GM10266 (cell line): ENCODE measurements around the gene KIRREL3.

ENCODE experiments used
- DNase-seq: peaks from one replicate; pipeline ENCODE4 v3.0.0; 2012; ENCODE audit errors: extremely low spot score
- CTCF ChIP-seq: IDR thresholded peaks from 2 replicates; pipeline ENCODE4 v1.5.1; 2012; ENCODE audit warnings: mild to moderate bottlenecking, low read depth; ENCODE audit not compliant: control insufficient read depth, insufficient read depth; ENCODE audit errors: missing control alignments

The KIRREL3 gene

GRCh38 chr11:126824035-126824607 is 176.4 kb downstream of the KIRREL3 start:
- no peak for DNase-seq
- TF ChIP-seq CTCF = no peak

GRCh38 chr11:126823274-126823673 is 177.3 kb downstream of the KIRREL3 start:
- no peak for DNase-seq
- no peak for TF ChIP-seq CTCF

GRCh38 chr11:126821827-126822226 is 178.7 kb downstream of the KIRREL3 start:
- no peak for TF ChIP-seq CTCF
- DNase-seq = no peak

GRCh38 chr11:126819194-126819593 is 181.4 kb downstream of the KIRREL3 start:
- TF ChIP-seq CTCF = no peak
- DNase-seq = no peak

GRCh38 chr11:126817523-126818450 is 182.8 kb downstream of the KIRREL3 start:
- no peak for TF ChIP-seq CTCF

GRCh38 chr11:126817096-126817495 is 183.5 kb downstream of the KIRREL3 start:
- TF ChIP-seq CTCF = no peak
- DNase-seq = no peak

More at GRCh38 chr11:126817523-126818450, 182.8 kb downstream of the KIRREL3 start:
- no peak for DNase-seq

- DNase-seq = no peak
- TF ChIP-seq CTCF = no peak
These were observed 183.9 kb downstream of the KIRREL3 start for GRCh38 chr11:126816645-126817044.
